Neutrophil (primary cell): ENCODE results near the gene SLC1A1.
"Not testable (repeated sequence)": the region's sequence is repeated elsewhere in the genome, so short reads cannot be mapped to it uniquely, and the experiment has no call there.

Source experiments
- H3K27ac ChIP-seq: fragments of 200-600 bp; sonication (generic); 2 replicates; pipeline ENCODE4 v1.5.1; 2016; ENCODE audit warnings: mild to moderate bottlenecking, moderate library complexity
- H3K27me3 ChIP-seq: fragments of 200-600 bp; sonication (generic); 2 replicates; pipeline ENCODE4 v1.6.0; 2016; ENCODE audit warnings: mild to moderate bottlenecking
- H3K36me3 ChIP-seq: fragments of 200-600 bp; sonication (generic); 2 replicates; pipeline ENCODE4 v1.5.1; 2017
- H3K4me1 ChIP-seq, 2 experiments: fragments of 200-600 bp in 1 of 2; sonication (generic) in 1 of 2; 1 replicate in 1 of 2; 2 replicates in 1 of 2; pipeline versions ENCODE4 v1.5.1 to v1.6.1; 2013 to 2016; ENCODE audit warnings: low read depth in 1 of 2, low read length in 1 of 2, mild to moderate bottlenecking in 1 of 2, moderate library complexity in 1 of 2; ENCODE audit not compliant: control insufficient read depth in 1 of 2, insufficient read depth in 1 of 2
- H3K4me3 ChIP-seq, 2 experiments: fragments of 200-600 bp in 1 of 2; sonication (generic) in 1 of 2; 1 replicate in 1 of 2; 2 replicates in 1 of 2; pipeline ENCODE4 v1.5.1; 2013 to 2016; ENCODE audit warnings: low read depth in 1 of 2, low read length in 1 of 2, mild to moderate bottlenecking in 1 of 2, moderate library complexity in 1 of 2
- H3K9me3 ChIP-seq: fragments of 200-600 bp; sonication (generic); 2 replicates; pipeline ENCODE4 v1.5.1; 2016
- CTCF ChIP-seq: fragments of 200-600 bp; sonication (generic); IDR thresholded peaks from 2 replicates; pipeline ENCODE4 v1.5.1; 2016; ENCODE audit warnings: antibody characterized with exemption

Gene SLC1A1

GRCh38 chr9:4517274-4517673, 27.0 kb downstream of the SLC1A1 start:
- H3K27ac ChIP-seq: no peak overlapping the region
- no peaks in the 10 kb centered on the region for H3K9me3 ChIP-seq
- no peaks in the 10 kb centered on the region for H3K4me1 ChIP-seq
- no peaks in the 10 kb centered on the region for H3K36me3 ChIP-seq
- peaks cover 15% of the 10 kb centered on the region for H3K27me3 ChIP-seq
- no peak for TF ChIP-seq CTCF
- no peak overlapping the region for H3K4me3 ChIP-seq

- no peaks in the 10 kb centered on the region for H3K36me3 ChIP-seq
- no peak for TF ChIP-seq CTCF
Observed at GRCh38 chr9:4519604-4520003, 29.3 kb downstream of the SLC1A1 start.

GRCh38 chr9:4520055-4520454, 29.8 kb downstream of the SLC1A1 start:
- Histone ChIP-seq H3K4me3 (no peak overlapping the region), H3K4me1 (no peaks in the 10 kb centered on the region), H3K27me3 (no peaks in the 10 kb centered on the region), H3K36me3 (no peaks in the 10 kb centered on the region), H3K27ac (no peak overlapping the region), H3K9me3 (no peaks in the 10 kb centered on the region)
- no peak for TF ChIP-seq CTCF

More at GRCh38 chr9:4519604-4520003, 29.3 kb downstream of the SLC1A1 start:
- Histone ChIP-seq H3K27ac (no peak overlapping the region), H3K27me3 (no peaks in the 10 kb centered on the region), H3K4me3 (no peak overlapping the region), H3K4me1 (no peaks in the 10 kb centered on the region), H3K9me3 (no peaks in the 10 kb centered on the region)

GRCh38 chr9:4530375-4530774, 40.1 kb downstream of the SLC1A1 start:
- TF ChIP-seq CTCF: no peak
- Histone ChIP-seq H3K4me3 (no peak overlapping the region), H3K9me3 (no peaks in the 10 kb centered on the region), H3K36me3 (no peaks in the 10 kb centered on the region), H3K27me3 (no peaks in the 10 kb centered on the region), H3K27ac (no peak overlapping the region), H3K4me1 (no peaks in the 10 kb centered on the region)

- not testable (repeated sequence) for H3K9me3 ChIP-seq, H3K27ac ChIP-seq, H3K4me1 ChIP-seq, H3K4me3 ChIP-seq, H3K36me3 ChIP-seq, H3K27me3 ChIP-seq
Observed at GRCh38 chr9:4530831-4531230, 40.6 kb downstream of the SLC1A1 start.

GRCh38 chr9:4531355-4531754, 41.1 kb downstream of the SLC1A1 start:
- H3K36me3 ChIP-seq, H3K4me1 ChIP-seq, H3K27me3 ChIP-seq, H3K9me3 ChIP-seq, H3K27ac ChIP-seq, H3K4me3 ChIP-seq: not testable (repeated sequence)

GRCh38 chr9:4533881-4534280, 43.6 kb downstream of the SLC1A1 start:
- not testable (repeated sequence) for H3K36me3 ChIP-seq, H3K4me1 ChIP-seq, H3K9me3 ChIP-seq, H3K27me3 ChIP-seq, H3K4me3 ChIP-seq, H3K27ac ChIP-seq

GRCh38 chr9:4536196-4536595, 45.9 kb downstream of the SLC1A1 start:
- not testable (repeated sequence) for H3K27me3 ChIP-seq, H3K4me3 ChIP-seq, H3K27ac ChIP-seq, H3K4me1 ChIP-seq, H3K36me3 ChIP-seq, H3K9me3 ChIP-seq
